ENCODE measurements around the gene CENPX.

The CENPX gene

DNA sequence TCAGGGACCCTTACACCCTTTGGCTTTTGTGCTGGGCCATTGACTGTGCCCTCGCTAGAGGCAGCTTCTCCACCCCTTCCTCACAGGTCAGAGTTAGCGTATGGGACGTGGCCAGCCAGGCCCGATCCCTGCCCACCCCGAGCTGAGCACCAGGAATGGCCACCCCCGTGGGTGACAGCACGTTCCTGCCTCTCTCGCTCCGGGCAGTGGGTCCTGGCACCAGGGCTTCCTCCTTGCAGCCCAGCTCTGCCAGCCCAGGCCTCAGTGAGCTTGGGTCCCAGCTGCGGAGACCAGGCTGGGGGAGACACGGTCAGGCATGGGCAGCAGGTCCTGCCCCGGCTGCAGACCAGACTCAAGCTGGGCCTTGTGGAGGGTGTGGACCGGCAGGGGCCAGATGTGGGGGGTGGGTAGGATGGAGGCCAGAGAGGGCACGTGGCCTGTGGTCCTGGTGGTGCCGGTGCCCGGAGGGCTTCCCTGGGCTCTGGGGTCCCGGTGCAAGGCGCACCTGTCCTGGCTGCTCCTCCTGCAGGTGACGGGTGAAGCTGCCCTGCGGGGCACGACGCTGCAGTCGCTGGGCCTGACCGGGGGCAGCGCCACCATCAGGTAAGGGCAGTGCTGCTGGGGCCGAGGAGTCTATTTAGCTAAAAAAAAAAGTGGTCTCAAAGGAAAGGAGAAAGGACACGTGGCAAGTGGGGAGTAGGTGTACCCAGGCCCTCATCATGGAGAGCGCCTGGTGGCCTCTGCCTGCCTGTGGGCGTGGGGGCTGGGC is 27.0 kb downstream of the CENPX start:
- TF ChIP-seq, protein P1, sequence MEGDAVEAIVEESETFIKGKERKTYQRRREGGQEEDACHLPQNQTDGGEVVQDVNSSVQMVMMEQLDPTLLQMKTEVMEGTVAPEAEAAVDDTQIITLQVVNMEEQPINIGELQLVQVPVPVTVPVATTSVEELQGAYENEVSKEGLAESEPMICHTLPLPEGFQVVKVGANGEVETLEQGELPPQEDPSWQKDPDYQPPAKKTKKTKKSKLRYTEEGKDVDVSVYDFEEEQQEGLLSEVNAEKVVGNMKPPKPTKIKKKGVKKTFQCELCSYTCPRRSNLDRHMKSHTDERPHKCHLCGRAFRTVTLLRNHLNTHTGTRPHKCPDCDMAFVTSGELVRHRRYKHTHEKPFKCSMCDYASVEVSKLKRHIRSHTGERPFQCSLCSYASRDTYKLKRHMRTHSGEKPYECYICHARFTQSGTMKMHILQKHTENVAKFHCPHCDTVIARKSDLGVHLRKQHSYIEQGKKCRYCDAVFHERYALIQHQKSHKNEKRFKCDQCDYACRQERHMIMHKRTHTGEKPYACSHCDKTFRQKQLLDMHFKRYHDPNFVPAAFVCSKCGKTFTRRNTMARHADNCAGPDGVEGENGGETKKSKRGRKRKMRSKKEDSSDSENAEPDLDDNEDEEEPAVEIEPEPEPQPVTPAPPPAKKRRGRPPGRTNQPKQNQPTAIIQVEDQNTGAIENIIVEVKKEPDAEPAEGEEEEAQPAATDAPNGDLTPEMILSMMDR (IDR thresholded peaks at IDR 0.05; ENCODE audit: low read depth, low read length, poor library complexity, severe bottlenecking) = no peak
- TF ChIP-seq EZH2phosphoT487 (IDR thresholded peaks at IDR 0.05; ENCODE audit: borderline replicate concordance, low read length) = no peak
- H3K36me3 ChIP-seq (ENCODE audit: control insufficient read depth, low read length) = no peaks in the 10 kb centered on the region
- no peaks in the 10 kb centered on the region for H3K27me3 ChIP-seq (ENCODE audit: control insufficient read depth, low read length)
- no peaks in the 10 kb centered on the region for H3K9me3 ChIP-seq (ENCODE audit: control insufficient read depth, insufficient read depth, low read length)
- H3K9me2 ChIP-seq (replicated peaks; ENCODE audit: control insufficient read depth, low read length) = no peaks in the 10 kb centered on the region
- H3K4me2 ChIP-seq (ENCODE audit: low read length) = no peak overlapping the region
- no peaks in the 10 kb centered on the region for H3K4me1 ChIP-seq (ENCODE audit: control insufficient read depth, low read length)
- no peak overlapping the region for H3K4me3 ChIP-seq (ENCODE audit: low read length)
- H3F3A ChIP-seq (ENCODE audit: control insufficient read depth, insufficient read depth) = no peaks in the 10 kb centered on the region
- no peaks in the 10 kb centered on the region for H3K79me2 ChIP-seq (ENCODE audit: control insufficient read depth, low read length)
- no peaks in the 10 kb centered on the region for H4K20me1 ChIP-seq (ENCODE audit: control insufficient read depth, insufficient read depth, low read depth, low read length)
- no peak overlapping the region for H3K27ac ChIP-seq (ENCODE audit: low read depth, low read length)

DNA sequence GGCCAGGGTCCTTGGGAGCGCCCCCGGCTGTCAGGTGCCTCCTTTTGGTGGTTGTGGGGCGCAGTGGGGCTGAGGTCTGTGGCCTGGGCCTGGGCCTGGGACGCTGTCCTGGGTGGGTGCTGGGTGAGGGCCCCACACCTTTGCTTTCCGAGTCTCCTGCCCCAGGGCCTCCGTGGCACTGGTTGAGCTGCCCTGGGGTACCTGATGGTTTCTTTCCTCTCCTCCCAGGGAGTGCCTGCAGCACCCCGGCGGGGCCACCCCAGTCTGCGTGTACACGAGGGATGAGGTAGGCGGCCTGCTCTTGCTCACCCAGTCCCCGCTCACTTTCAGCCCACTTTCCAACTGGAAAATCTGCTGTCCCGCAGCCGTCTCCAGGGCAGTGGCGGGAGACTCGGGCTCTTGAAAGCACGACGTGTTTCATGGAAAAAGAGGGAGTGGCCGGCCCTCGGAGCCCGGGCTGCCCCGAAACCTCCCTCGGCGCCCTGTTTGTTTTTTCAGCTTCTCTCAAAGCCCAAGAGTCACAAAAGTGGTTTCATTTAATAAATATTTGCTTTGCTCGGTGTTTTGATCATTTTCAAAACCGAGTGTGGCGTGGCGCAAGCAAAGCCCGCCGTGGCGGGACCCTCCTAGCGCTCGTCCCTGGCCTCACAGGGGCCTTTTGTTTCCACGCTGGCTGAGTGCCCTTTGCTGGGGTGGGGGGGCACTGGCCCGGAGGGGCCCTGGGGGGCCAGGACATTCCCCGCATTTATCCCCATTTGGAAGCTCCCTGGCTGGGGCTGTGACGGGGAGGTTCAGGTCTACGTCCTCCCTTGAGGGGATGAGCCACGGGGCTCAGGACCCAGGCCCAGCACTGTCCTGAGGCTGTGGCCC is 27.9 kb downstream of the CENPX start:
- no peaks in the 10 kb centered on the region for H3K4me1 ChIP-seq (ENCODE audit: control insufficient read depth, low read length)
- no peaks in the 10 kb centered on the region for H4K20me1 ChIP-seq (ENCODE audit: control insufficient read depth, insufficient read depth, low read depth, low read length)

DNA sequence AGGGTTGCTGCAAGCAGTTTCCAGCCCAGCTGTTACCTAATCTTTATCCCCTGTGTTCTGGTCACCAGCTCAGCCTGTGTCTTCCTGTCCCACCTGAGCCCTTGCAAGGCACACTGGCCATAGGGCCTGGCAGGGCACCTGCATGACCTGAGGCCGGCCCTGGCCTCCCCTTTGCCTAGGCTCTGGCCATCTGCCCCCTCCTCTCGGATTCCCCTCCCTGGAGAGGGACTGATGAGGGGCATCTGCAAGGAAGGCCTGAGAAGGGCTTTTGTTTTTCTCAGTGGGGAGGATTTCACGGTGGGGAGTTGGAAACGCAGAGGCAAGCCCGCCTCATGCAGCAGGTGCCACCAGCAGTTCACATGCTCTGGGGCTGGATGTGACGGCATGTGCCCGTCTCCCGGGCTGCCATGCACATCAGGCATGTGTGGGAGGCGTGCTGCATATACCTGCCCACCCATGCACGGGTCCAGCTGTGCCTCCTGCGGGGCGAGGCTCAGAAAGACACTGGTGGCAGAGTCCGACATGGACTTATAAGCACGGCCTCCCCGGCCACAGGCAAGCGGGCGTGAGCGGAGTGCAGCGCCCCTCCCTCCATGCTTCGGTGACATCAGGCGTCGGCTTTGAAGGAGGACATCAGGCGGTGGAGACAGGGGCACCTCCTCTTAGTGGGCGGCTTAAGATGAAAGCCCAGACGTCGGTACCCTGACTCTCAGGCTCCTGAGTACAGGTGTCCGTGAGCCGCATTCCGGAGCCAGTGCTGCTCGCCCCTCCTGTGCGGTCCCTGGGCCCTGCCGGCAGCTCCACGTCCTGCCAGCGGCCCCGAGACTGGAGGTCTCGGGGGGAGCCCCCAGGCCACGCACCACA is 28.7 kb downstream of the CENPX start:
- H3K4me1 ChIP-seq (ENCODE audit: control insufficient read depth, low read length) = no peaks in the 10 kb centered on the region
- no peak overlapping the region for H3K4me2 ChIP-seq (ENCODE audit: low read length)
- no peaks in the 10 kb centered on the region for H3K27me3 ChIP-seq (ENCODE audit: control insufficient read depth, low read length)
- TF ChIP-seq, protein P1 (IDR thresholded peaks at IDR 0.05; ENCODE audit: low read depth, low read length, poor library complexity, severe bottlenecking) = no peak
- no peak for TF ChIP-seq EZH2phosphoT487 (IDR thresholded peaks at IDR 0.05; ENCODE audit: borderline replicate concordance, low read length)
- H3K36me3 ChIP-seq (ENCODE audit: control insufficient read depth, low read length) = no peaks in the 10 kb centered on the region
- H3F3A ChIP-seq (ENCODE audit: control insufficient read depth, insufficient read depth) = no peaks in the 10 kb centered on the region
- no peaks in the 10 kb centered on the region for H3K9me2 ChIP-seq (replicated peaks; ENCODE audit: control insufficient read depth, low read length)
- H3K27ac ChIP-seq (ENCODE audit: low read depth, low read length) = no peak overlapping the region
- H4K20me1 ChIP-seq (ENCODE audit: control insufficient read depth, insufficient read depth, low read depth, low read length) = no peaks in the 10 kb centered on the region
- H3K4me3 ChIP-seq (ENCODE audit: low read length) = no peak overlapping the region
- H3K9me3 ChIP-seq (ENCODE audit: control insufficient read depth, insufficient read depth, low read length) = no peaks in the 10 kb centered on the region
- H3K79me2 ChIP-seq (ENCODE audit: control insufficient read depth, low read length) = no peaks in the 10 kb centered on the region

More for the DNA sequence above, 27.9 kb downstream of the CENPX start:
- Histone ChIP-seq H3K9me3 (ENCODE audit: control insufficient read depth, insufficient read depth, low read length) (no peaks in the 10 kb centered on the region), H3K4me3 (ENCODE audit: low read length) (no peak overlapping the region), H3K9me2 (replicated peaks; ENCODE audit: control insufficient read depth, low read length) (no peaks in the 10 kb centered on the region), H3K27me3 (ENCODE audit: control insufficient read depth, low read length) (no peaks in the 10 kb centered on the region), H3K4me2 (ENCODE audit: low read length) (no peak overlapping the region), H3F3A (ENCODE audit: control insufficient read depth, insufficient read depth) (no peaks in the 10 kb centered on the region), H3K36me3 (ENCODE audit: control insufficient read depth, low read length) (no peaks in the 10 kb centered on the region), H3K79me2 (ENCODE audit: control insufficient read depth, low read length) (no peaks in the 10 kb centered on the region), H3K27ac (ENCODE audit: low read depth, low read length) (no peak overlapping the region)
- TF ChIP-seq, protein P1 (IDR thresholded peaks at IDR 0.05; ENCODE audit: low read depth, low read length, poor library complexity, severe bottlenecking) = no peak
- no peak for TF ChIP-seq EZH2phosphoT487 (IDR thresholded peaks at IDR 0.05; ENCODE audit: borderline replicate concordance, low read length)

Measured in DOHH2 (cell line).